GM21717 (cell line): ENCODE results near the gene FGFR3.
"Not testable (repeated sequence)": the region's sequence is repeated elsewhere in the genome, so short reads cannot be mapped to it uniquely, and the experiment has no call there.

ENCODE experiments used
- ATAC-seq: cut with Tn5 transposase; IDR thresholded peaks from one replicate; pipeline ENCODE4 v1.9.1; 2021; ENCODE audit warnings: mild to moderate bottlenecking, moderate library complexity; ENCODE audit not compliant: unreplicated experiment

The FGFR3 gene

DNA sequence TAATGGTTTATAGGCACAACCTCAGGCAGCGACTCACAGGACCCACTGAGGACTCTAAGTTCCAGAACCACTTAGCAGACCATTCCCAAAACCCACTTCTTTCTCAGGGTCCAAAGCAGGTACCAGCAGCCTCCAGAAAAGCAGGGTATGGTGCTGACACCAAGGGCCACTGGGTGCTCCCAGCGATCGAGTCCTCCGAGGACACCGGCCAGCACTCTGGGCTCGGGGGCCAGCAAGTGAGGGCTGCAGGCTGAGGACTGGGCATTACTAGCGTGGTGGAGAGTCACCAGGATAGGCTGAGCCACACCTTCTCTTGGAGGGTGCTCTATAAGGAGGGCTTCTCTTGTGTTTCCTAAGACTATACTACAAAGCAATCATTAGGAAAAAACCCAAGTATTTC is 43.6 kb downstream of the FGFR3 start:
- no peak for ATAC-seq

GRCh38 chr4:1837069-1837468 is 44.0 kb downstream of the FGFR3 start:
- no peak for ATAC-seq

DNA sequence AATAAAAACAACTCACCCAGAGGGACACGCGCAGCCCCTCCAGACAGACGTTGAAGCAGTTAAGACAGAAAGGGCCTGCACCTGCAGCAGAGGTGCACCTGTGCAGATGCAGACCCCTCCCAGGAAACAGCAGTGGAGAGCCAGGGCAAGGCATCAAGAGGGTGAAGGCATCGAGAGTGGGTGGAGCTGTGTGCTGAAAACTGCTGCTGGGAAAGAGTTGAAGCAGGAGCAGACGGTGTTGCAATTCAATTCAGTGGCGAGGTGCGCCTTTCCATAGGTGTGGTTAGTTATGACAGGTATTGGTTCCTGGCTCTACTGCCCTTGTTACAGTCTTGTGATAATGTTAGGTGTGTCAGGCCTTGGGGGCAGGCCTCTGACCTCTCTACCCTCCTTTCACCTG is 46.2 kb downstream of the FGFR3 start:
- ATAC-seq = no peak

GRCh38 chr4:1841201-1841886 is 48.3 kb downstream of the FGFR3 start:
- ATAC-seq = no peak

DNA sequence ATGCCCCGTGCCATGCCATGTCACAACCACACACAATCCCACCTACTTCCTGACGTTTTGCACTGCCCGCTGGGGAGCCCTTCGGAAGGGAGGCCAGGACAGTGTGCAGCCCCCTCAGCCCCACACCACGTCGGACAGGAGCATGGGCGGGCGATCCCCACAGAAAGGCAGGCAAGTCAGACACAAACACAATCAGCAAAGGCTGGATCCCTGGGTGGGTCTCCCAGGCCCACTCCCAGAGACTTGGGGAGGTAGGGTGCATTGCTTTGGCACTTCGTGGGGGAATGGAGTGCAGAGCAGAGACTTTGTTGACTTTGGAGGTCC is 48.8 kb downstream of the FGFR3 start:
- no peak for ATAC-seq

DNA sequence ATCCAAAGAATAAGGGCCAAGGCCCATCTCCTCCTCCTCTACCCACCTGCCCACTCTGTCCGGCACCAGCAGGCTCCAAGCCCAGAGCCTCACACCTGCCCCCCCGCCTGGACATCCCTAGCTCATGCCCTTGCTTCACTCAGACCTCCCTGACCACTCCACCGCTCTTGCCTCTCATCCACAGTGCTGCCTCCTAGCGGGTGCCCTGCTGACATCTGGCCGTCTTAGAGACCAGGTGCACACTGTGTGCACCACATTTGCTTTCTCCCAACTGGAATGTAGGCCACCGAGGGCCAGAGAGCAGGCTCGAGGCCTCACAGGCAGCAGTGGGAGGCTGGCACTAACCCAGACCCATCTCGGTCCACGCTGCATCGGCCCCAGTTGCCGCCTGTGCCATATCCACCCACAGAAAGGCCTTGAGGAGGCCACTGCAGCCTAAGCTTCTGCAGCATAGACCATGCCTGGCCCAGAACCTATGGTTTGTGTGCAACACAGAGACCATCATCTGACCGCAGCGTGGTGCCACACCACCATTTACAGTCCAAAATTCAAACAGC is 49.3 kb downstream of the FGFR3 start:
- no peak for ATAC-seq

DNA sequence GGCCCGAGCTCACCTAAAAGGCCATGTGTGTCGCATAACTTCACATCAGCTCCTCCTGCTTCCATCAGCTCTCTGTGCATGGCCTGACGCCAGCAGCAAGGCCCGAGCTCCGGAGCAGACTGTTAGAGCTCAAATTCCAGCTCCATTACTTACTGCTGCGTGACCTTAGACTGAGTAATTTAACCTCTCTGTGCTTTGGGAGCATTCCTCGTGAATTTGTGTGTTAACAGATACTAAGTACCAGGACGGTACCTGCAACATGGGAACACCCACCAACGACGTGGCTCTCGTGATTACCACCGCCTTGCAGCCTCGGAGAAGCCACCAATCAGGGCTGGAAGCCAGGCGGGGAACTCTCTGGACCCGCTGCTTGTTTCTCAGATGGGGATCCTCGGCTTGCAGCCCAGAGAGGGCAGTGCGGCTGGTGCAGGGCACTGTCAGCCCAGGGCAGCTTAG is 49.9 kb downstream of the FGFR3 start:
- no peak for ATAC-seq

- ATAC-seq = no peak
Observed at GRCh38 chr4:1843852-1844251, 50.8 kb downstream of the FGFR3 start.

- ATAC-seq = not testable (repeated sequence)
Observed at GRCh38 chr4:1844618-1845017, 51.5 kb downstream of the FGFR3 start.

- no peak for ATAC-seq
Observed at GRCh38 chr4:1846580-1846979, 53.5 kb downstream of the FGFR3 start.

DNA sequence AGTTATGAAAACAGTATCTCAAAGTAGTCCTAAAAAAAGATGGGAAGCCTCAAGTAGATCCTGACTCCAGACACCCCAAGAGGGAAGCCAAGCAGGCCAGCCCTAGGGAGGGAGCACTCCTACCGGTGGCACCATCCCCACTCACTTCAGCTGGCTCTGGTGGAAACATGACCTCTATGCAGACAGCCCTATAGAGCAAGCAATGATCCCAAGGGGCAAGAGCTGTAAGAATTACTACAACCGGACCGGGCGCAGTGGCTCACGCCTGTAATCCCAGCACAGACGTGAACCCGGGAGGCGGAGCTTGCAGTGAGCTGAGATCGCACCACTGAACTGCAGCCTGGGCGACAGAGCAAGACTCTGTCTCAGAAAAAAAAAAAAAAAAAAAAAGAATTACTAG is 57.2 kb downstream of the FGFR3 start:
- no peak for ATAC-seq

- no peak for ATAC-seq
Observed at GRCh38 chr4:1851160-1851559, 58.1 kb downstream of the FGFR3 start.

- ATAC-seq = no peak
Observed at GRCh38 chr4:1851575-1852410, 58.7 kb downstream of the FGFR3 start.

- ATAC-seq = no peak
Observed at GRCh38 chr4:1852904-1853623, 60.0 kb downstream of the FGFR3 start.

- ATAC-seq = no peak
Observed at GRCh38 chr4:1854752-1855151, 61.7 kb downstream of the FGFR3 start.

DNA sequence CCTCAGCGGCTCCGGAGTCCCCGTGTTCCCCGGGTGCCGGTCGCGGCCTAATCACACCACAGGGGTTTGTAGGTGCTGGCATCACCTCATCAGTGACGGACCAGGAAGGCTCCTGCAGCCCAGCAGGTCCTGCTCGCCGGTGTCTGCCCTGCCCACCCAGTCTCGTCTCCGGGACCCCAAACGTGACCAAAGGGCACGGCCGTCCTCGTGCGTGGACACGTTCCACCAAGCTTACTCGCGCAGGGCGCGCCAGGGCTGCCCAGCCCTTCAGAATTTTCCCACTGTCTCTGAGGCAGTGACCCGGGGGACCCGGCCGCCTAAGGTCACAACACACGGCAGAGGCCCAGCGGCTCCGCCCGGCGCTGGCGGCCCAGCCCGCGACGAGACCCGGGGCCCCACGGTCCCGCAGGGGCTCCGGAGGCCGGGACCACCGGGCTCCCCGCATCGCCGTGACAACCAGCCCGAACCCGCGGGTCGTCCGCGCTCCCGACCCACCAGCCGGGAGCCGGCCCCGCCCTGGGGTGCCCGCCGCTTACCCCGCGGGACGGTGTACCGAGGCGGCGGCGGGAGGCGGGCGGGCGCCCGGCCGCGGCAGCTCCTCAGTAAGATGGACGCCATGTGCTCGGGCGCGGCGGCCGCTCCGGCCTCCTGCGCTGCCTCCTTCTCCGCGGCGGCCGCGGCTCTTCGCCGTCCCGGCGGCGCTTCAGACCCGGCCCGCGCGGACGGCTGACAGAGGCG is 62.4 kb downstream of the FGFR3 start:
- ATAC-seq = peak; percentile 12

- peak; percentile 77 for ATAC-seq
Observed at GRCh38 chr4:1856071-1856942, 63.2 kb downstream of the FGFR3 start, which contains the start of gene LETM1. Gene LETM1, minus strand, starts transcription at chr4:1856156. Its CDS starts 206 bp downstream, at chr4:1855950.

DNA sequence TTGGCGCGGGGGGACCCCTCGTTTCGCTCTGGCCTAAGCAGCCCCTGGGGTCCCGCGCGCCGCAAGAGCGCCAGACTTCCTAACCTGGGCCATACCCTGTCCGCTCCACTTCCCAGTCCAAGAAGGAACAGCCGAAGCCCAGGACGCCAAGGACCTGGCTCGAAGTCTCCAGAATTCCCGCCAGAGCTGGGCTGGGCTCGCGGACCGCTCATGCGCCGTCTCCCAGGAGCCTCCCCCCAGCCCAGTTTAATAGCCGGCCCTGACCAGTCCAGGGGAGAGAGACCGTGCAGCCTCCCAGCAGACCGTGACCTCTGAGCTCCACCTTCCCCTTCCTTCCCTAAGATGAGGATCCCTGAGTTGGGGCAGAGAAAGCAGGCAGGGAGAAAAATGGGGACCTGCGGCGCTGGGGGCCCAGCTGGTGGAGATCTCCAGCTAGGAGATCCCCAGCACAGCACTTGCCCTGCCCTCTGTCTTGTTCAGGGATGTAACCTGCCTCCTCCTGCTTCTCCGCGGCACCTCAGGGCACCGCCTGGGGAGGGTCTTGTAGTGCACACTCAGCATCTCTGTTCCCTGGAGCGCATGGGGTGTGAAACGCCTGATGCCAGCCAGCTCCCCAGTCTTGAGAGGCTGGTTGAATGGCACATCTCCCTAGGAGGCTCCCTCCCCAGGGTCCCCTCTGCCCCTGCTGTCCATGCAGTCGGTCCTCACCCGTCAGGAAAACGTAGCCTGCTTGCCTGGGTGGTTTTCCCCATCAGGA is 64.0 kb downstream of the FGFR3 start:
- ATAC-seq = no peak

DNA sequence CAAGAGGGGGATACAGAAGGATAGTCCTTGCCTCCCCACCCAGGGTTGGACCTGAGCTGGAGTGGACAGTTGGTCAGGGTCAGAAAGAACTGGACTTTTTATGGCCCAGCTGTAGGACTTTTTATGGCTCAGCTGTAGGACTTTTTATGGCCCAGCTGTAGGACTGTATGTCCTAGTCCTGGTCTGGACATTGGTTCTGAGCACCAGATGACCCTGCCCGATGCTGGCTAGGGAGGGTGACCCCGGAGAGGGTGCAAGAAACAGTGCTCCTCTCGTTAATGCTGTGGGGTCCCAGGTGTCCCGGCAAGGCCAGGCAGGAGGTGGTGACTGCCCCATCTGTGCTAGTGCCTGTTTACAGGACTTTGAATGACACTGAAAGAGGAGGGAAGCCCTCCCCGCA is 64.8 kb downstream of the FGFR3 start:
- no peak for ATAC-seq
